ENCODE data around the gene FABP7. TPM values are rescaled to one million over a fixed set of nuclear protein-coding genes. Genes with fewer than 3 reads are reported as not detected.
A peak's percentile ranks its signal among the peaks of the same experiment; 100 is the strongest.

Gene FABP7
- total RNA-seq, 1 donor from 2014 or later, result not detected

- no peak for DNase-seq (ENCODE audit: low spot score)
Observed at GRCh38 chr6:122758927-122759334, 20.6 kb upstream of the FABP7 start.

GRCh38 chr6:122760330-122760729 lies 19.2 kb upstream of the FABP7 start:
- no peak for DNase-seq (ENCODE audit: low spot score)

- DNase-seq (ENCODE audit: low spot score), result no peak
Observed at GRCh38 chr6:122766256-122766655, 13.3 kb upstream of the FABP7 start.

- DNase-seq (ENCODE audit: low spot score), result peak; percentile 20
Observed at GRCh38 chr6:122770835-122771601, 8.5 kb upstream of the FABP7 start.

- DNase-seq (ENCODE audit: low spot score), result no peak
Observed at GRCh38 chr6:122772724-122773415, 6.6 kb upstream of the FABP7 start.

- DNase-seq (ENCODE audit: low spot score), result no peak
Observed at GRCh38 chr6:122775975-122776374, 3.5 kb upstream of the FABP7 start.

- DNase-seq (ENCODE audit: low spot score), result no peak
Observed at GRCh38 chr6:122778302-122778701, 1.2 kb upstream of the FABP7 start.

- DNase-seq (ENCODE audit: low spot score), result no peak
Observed at GRCh38 chr6:122778985-122779661, 393 bp upstream of the FABP7 start.

- DNase-seq (ENCODE audit: low spot score), result no peak
Observed at GRCh38 chr6:122780114-122780513, 598 bp downstream of the FABP7 start.

GRCh38 chr6:122781716-122782115 lies 2.2 kb downstream of the FABP7 start:
- DNase-seq (ENCODE audit: low spot score), result no peak

- no peak for DNase-seq (ENCODE audit: low spot score)
Observed at GRCh38 chr6:122783401-122783800, 3.9 kb downstream of the FABP7 start.

GRCh38 chr6:122785891-122786290 lies 6.4 kb downstream of the FABP7 start:
- DNase-seq (ENCODE audit: low spot score), result no peak

GRCh38 chr6:122787721-122788120 lies 8.2 kb downstream of the FABP7 start:
- no peak for DNase-seq (ENCODE audit: low spot score)

GRCh38 chr6:122788208-122788607 lies 8.7 kb downstream of the FABP7 start:
- DNase-seq (ENCODE audit: low spot score), result no peak

GRCh38 chr6:122788663-122789181 lies 9.2 kb downstream of the FABP7 start:
- no peak for DNase-seq (ENCODE audit: low spot score)

GRCh38 chr6:122789182-122790027 lies 9.9 kb downstream of the FABP7 start, which contains the start of gene SMPDL3A:
Gene SMPDL3A (plus strand): TSS chr6:122789258. CDS start chr6:122789347, 89 bp downstream.
- peak; percentile 76 for DNase-seq (ENCODE audit: low spot score)

- no peak for DNase-seq (ENCODE audit: low spot score)
Observed at GRCh38 chr6:122790028-122790422, 10.5 kb downstream of the FABP7 start.

GRCh38 chr6:122790423-122791309 lies 11.2 kb downstream of the FABP7 start:
- DNase-seq (ENCODE audit: low spot score), result no peak

GRCh38 chr6:122791310-122791679 lies 11.8 kb downstream of the FABP7 start:
- no peak for DNase-seq (ENCODE audit: low spot score)

GRCh38 chr6:122792766-122793165 lies 13.2 kb downstream of the FABP7 start:
- DNase-seq (ENCODE audit: low spot score), result no peak

Measured in mucosa of gallbladder (tissue), 1 donor.